ENCODE results near the gene DALRD3. TPM values are rescaled to one million over a fixed set of nuclear protein-coding genes. Genes with fewer than 3 reads are reported as not detected.

The DALRD3 gene
- total RNA-seq, 2 donors from 2014 or later: 50.2 to 60.3 TPM

DNA sequence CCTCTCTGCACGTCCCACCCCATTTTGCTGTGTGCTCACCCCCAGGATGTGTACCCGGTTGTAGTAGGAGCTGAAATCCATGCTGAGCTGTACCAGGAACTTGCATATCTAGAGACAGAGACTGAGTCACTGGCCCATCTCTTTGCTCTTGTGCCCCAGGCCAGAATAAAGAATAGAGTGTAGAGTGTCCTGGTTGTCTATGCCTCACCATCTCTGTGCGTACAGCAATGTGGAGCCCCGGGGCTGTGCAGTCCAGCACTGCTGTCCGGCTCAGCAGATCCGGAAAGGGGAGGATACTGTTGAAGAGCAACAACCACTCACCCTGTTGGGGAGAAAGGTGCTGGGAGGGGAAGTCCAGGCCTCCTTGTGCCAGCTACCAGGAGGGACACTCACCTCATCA is 2.6 kb downstream of the DALRD3 start:
- WGBS: 68% methylated on average over 6 of the region's 6 CpGs
- Histone ChIP-seq H3K27me3 (replicated peaks; ENCODE audit: insufficient read depth) (no peaks in the 10 kb centered on the region), H3K9me3 (no peaks in the 10 kb centered on the region), H3K4me3 (no peak overlapping the region), H3K27ac (no peak overlapping the region), H3K4me1 (replicated peaks) (peaks cover 3% of the 10 kb centered on the region), H3K36me3 (peaks cover 12 to 16% of the 10 kb centered on the region in 2 donors)
- TF ChIP-seq POLR2AphosphoS5 (IDR thresholded peaks at IDR 0.05) (no peak), POLR2A (IDR thresholded peaks at IDR 0.05) (no peak)
- TF ChIP-seq, protein P1, sequence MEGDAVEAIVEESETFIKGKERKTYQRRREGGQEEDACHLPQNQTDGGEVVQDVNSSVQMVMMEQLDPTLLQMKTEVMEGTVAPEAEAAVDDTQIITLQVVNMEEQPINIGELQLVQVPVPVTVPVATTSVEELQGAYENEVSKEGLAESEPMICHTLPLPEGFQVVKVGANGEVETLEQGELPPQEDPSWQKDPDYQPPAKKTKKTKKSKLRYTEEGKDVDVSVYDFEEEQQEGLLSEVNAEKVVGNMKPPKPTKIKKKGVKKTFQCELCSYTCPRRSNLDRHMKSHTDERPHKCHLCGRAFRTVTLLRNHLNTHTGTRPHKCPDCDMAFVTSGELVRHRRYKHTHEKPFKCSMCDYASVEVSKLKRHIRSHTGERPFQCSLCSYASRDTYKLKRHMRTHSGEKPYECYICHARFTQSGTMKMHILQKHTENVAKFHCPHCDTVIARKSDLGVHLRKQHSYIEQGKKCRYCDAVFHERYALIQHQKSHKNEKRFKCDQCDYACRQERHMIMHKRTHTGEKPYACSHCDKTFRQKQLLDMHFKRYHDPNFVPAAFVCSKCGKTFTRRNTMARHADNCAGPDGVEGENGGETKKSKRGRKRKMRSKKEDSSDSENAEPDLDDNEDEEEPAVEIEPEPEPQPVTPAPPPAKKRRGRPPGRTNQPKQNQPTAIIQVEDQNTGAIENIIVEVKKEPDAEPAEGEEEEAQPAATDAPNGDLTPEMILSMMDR (IDR thresholded peaks at IDR 0.05): no peak
- no peak for DNase-seq (ENCODE audit: low spot score)
- intact Hi-C loops (cut with DNase I): no loop called here

DNA sequence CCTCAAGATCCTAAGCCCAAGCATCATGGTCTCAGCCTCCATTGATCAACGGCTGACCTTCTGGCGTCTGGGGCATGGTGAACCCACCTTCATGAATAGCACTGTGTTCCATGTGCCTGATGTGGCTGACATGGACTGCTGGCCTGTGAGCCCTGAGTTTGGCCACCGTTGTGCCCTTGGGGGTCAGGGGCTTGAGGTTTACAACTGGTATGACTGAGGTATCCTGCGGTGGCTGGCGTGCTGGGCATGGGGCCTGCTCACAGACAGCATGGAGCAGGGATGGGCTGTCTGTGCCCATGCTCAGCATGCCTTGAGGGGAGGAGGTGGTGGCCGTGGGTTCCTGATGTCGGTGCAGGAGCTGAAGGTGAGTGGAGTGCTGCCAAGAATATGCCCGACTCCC is 3.3 kb downstream of the DALRD3 start:
- Histone ChIP-seq H3K27ac (no peak overlapping the region), H3K4me3 (no peak overlapping the region), H3K27me3 (replicated peaks; ENCODE audit: insufficient read depth) (no peaks in the 10 kb centered on the region), H3K4me1 (replicated peaks) (peaks cover 3% of the 10 kb centered on the region), H3K9me3 (no peaks in the 10 kb centered on the region), H3K36me3 (peaks cover 12 to 16% of the 10 kb centered on the region in 2 donors)
- TF ChIP-seq POLR2A (IDR thresholded peaks at IDR 0.05) (no peak), POLR2AphosphoS5 (IDR thresholded peaks at IDR 0.05) (no peak)
- TF ChIP-seq, protein P1 (IDR thresholded peaks at IDR 0.05): no peak
- 71% methylated on average over 7 of the region's 8 CpGs for WGBS
- intact Hi-C loops (cut with DNase I): no loop called here
- no peak for DNase-seq (ENCODE audit: low spot score)

DNA sequence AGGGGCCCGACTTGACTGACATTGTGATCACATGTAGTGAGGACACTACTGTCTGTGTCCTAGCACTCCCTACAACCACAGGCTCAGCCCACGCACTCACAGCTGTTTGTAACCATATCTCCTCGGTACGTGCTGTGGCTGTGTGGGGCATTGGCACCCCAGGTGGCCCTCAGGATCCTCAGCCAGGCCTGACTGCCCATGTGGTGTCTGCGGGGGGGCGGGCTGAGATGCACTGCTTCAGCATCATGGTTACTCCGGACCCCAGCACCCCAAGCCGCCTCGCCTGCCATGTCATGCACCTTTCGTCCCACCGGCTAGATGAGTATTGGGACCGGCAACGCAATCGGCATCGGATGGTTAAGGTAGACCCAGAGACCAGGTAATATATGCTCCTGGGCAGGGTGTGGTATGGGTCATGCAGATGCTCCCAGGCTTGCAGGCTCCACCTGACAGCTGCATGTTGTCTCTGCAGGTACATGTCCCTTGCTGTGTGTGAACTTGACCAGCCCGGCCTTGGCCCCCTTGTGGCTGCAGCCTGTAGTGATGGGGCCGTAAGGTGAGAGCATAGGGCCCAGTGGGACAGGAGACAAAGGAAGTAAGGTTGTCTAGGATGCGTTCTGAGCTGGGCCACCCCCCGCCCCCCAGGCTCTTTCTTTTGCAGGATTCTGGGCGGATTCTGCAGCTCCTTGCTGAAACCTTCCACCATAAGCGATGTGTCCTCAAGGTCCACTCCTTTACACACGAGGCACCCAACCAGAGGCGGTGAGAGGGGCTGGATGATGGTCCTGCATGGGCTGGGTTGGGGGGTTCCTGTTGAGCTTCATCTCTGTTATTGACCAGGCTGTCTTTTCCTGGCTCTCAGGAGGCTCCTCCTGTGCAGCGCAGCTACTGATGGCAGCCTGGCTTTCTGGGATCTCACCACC is 4.4 kb downstream of the DALRD3 start:
- DNase-seq (ENCODE audit: low spot score): no peak
- no peaks in the 10 kb centered on the region for H3K9me3 ChIP-seq
- 78% methylated on average over 24 of the region's 24 CpGs for WGBS
- peaks cover 12 to 16% of the 10 kb centered on the region in 2 donors for H3K36me3 ChIP-seq
- TF ChIP-seq, protein P1 (IDR thresholded peaks at IDR 0.05): peak in 2 of 4 experiments; percentile 42 to 53
- TF ChIP-seq POLR2AphosphoS5 (IDR thresholded peaks at IDR 0.05) (peak; percentile 6), POLR2A (IDR thresholded peaks at IDR 0.05) (no peak)
- H3K4me3 ChIP-seq: no peak overlapping the region
- intact Hi-C loops (cut with DNase I): no loop called here
- peaks cover 3% of the 10 kb centered on the region for H3K4me1 ChIP-seq (replicated peaks)
- no peaks in the 10 kb centered on the region for H3K27me3 ChIP-seq (replicated peaks; ENCODE audit: insufficient read depth)
- no peak overlapping the region for H3K27ac ChIP-seq

DNA sequence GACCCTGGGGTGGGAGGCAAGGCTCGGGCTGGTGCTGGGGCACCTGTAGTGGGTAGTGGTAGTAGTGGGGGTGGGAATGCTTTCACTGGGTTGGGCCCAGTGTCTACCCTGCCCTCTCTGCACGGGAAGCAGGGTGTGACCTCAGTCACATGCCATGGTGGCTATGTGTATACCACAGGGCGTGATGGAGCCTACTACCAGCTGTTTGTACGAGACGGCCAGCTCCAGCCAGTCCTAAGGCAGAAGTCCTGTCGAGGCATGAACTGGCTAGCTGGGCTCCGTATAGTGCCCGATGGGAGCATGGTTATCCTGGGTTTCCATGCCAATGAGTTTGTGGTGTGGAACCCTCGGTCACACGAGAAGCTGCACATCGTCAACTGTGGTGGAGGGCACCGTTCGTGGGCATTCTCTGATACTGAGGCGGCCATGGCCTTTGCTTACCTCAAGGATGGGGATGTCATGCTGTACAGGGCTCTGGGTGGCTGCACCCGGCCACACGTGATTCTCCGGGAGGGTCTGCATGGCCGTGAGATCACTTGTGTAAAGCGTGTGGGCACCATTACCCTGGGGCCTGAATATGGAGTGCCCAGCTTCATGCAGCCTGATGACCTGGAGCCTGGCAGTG is 5.2 kb downstream of the DALRD3 start:
- intact Hi-C loops (cut with DNase I): no loop called here
- WGBS: 73% methylated on average over 19 of the region's 19 CpGs
- peaks cover 12 to 16% of the 10 kb centered on the region in 2 donors for H3K36me3 ChIP-seq
- H3K9me3 ChIP-seq: no peaks in the 10 kb centered on the region
- no peaks in the 10 kb centered on the region for H3K27me3 ChIP-seq (replicated peaks; ENCODE audit: insufficient read depth)
- TF ChIP-seq POLR2A (IDR thresholded peaks at IDR 0.05) (no peak), POLR2AphosphoS5 (IDR thresholded peaks at IDR 0.05) (no peak)
- TF ChIP-seq, protein P1 (IDR thresholded peaks at IDR 0.05): no peak
- no peak overlapping the region for H3K27ac ChIP-seq
- no peak overlapping the region for H3K4me3 ChIP-seq
- DNase-seq (ENCODE audit: low spot score): no peak
- peaks cover 7% of the 10 kb centered on the region for H3K4me1 ChIP-seq (replicated peaks)

Measured in prostate gland (tissue), 2 donors.